ENCODE data around the gene CAPZB.

GRCh38 chr1:19483691-19484090 lies 1.6 kb downstream of the CAPZB start:
- no peak for TF ChIP-seq RAD21 (conservative IDR thresholded peaks at IDR 0.05)
- no peak for TF ChIP-seq POLR2AphosphoS5 (IDR thresholded peaks at IDR 0.05)
- no peak for TF ChIP-seq EZH2 (IDR thresholded peaks at IDR 0.05; ENCODE audit: borderline replicate concordance, insufficient read depth, low read length, poor library complexity, severe bottlenecking)
- no peak for TF ChIP-seq CTCF (IDR thresholded peaks at IDR 0.05; ENCODE audit: poor library complexity, severe bottlenecking)
- TF ChIP-seq EP300 (conservative IDR thresholded peaks at IDR 0.05; ENCODE audit: poor library complexity, severe bottlenecking): no peak
- no peak for TF ChIP-seq REST (IDR thresholded peaks at IDR 0.05; ENCODE audit: borderline replicate concordance)
- TF ChIP-seq SMC3 (conservative IDR thresholded peaks at IDR 0.05; ENCODE audit: poor library complexity): no peak
- TF ChIP-seq TAF1 (IDR thresholded peaks at IDR 0.05; ENCODE audit: low read depth): no peak
